Measurements from ENCODE around the gene AQP9.

The AQP9 gene

GRCh38 chr15:58118272-58118671 is 19.9 kb upstream of the AQP9 start:
- no peak overlapping the region for H3K4me3 ChIP-seq (replicated peaks; ENCODE audit: low read depth, low read length)
- DNase-seq (ENCODE audit: extremely low read depth, low read depth): no peak
- TF ChIP-seq, protein P1, sequence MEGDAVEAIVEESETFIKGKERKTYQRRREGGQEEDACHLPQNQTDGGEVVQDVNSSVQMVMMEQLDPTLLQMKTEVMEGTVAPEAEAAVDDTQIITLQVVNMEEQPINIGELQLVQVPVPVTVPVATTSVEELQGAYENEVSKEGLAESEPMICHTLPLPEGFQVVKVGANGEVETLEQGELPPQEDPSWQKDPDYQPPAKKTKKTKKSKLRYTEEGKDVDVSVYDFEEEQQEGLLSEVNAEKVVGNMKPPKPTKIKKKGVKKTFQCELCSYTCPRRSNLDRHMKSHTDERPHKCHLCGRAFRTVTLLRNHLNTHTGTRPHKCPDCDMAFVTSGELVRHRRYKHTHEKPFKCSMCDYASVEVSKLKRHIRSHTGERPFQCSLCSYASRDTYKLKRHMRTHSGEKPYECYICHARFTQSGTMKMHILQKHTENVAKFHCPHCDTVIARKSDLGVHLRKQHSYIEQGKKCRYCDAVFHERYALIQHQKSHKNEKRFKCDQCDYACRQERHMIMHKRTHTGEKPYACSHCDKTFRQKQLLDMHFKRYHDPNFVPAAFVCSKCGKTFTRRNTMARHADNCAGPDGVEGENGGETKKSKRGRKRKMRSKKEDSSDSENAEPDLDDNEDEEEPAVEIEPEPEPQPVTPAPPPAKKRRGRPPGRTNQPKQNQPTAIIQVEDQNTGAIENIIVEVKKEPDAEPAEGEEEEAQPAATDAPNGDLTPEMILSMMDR (IDR thresholded peaks at IDR 0.05; ENCODE audit: low read depth, low read length, missing control alignments): no peak

DNA sequence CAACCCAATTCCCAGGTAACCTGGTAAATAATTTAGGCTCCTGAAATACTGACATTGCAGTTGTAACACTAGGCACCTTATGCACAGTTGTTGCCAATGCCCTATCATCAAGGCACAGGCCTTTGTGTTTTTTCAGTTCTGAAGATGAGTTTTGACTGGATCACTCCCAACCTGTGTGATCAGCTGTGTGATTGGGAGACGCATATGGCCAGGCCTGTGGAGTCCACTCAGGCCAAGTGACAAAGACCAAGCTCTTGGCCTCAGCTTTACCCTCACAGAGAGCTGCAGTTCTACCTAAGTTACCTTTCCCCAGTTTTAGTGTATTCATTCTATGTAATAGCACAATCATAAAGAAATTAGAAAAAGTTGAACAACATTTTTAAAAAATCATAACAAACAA is 19.2 kb upstream of the AQP9 start:
- TF ChIP-seq, protein P1 (IDR thresholded peaks at IDR 0.05; ENCODE audit: low read depth, low read length, missing control alignments): no peak
- H3K4me3 ChIP-seq (replicated peaks; ENCODE audit: low read depth, low read length): no peak overlapping the region
- no peak for DNase-seq (ENCODE audit: extremely low read depth, low read depth)

DNA sequence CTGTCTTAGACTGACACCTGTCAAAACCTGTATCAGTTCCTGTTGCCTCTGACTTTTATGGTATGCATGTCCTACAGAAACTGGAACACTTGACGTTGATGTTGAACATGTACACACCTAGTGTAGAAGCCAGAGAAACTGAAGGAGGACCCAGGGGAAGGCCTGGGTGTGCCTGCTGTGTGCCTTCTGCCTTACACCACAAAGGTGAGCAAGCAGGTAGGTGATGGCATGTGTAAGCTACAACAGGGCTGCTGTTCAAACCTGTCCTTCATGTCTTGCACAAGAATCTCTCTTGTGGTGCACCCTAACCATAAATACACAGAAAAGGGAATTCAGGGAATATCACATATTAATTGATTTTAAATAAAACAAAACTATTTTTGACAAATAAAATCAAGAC is 13.6 kb upstream of the AQP9 start:
- TF ChIP-seq, protein P1 (IDR thresholded peaks at IDR 0.05; ENCODE audit: low read depth, low read length, missing control alignments): no peak
- H3K4me3 ChIP-seq (replicated peaks; ENCODE audit: low read depth, low read length): no peak overlapping the region
- no peak for DNase-seq (ENCODE audit: extremely low read depth, low read depth)

GRCh38 chr15:58125333-58125732 is 12.8 kb upstream of the AQP9 start:
- TF ChIP-seq, protein P1 (IDR thresholded peaks at IDR 0.05; ENCODE audit: low read depth, low read length, missing control alignments): no peak
- H3K4me3 ChIP-seq (replicated peaks; ENCODE audit: low read depth, low read length): no peak overlapping the region
- DNase-seq (ENCODE audit: extremely low read depth, low read depth): no peak

- no peak for DNase-seq (ENCODE audit: extremely low read depth, low read depth)
- no peak overlapping the region for H3K4me3 ChIP-seq (replicated peaks; ENCODE audit: low read depth, low read length)
- TF ChIP-seq, protein P1 (IDR thresholded peaks at IDR 0.05; ENCODE audit: low read depth, low read length, missing control alignments): no peak
These were observed 3.3 kb upstream of the AQP9 start for GRCh38 chr15:58134886-58135285.

- TF ChIP-seq, protein P1 (IDR thresholded peaks at IDR 0.05; ENCODE audit: low read depth, low read length, missing control alignments): no peak
- no peak for DNase-seq (ENCODE audit: extremely low read depth, low read depth)
- H3K4me3 ChIP-seq (replicated peaks; ENCODE audit: low read depth, low read length): no peak overlapping the region
These were observed 2.5 kb upstream of the AQP9 start for GRCh38 chr15:58135511-58136174.

DNA sequence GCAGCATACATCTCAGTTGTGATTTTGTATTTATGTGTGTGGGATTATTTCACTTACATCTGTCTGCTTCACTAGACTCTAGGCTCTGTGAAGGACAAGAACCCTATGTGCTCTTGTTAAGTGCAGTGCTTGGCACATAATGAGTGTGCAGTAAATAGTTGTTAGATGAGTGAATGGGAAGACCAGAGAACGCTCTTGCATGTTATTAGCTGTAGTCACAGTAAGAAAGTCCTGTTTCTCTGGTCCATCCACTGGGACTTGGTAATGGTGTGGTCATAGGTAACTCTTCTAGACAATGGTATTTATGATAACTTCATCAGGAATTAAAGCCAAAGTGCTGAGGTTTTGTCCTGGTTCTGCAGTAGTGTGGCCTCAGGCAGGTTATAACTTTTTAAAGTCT is 1.4 kb upstream of the AQP9 start:
- TF ChIP-seq, protein P1 (IDR thresholded peaks at IDR 0.05; ENCODE audit: low read depth, low read length, missing control alignments): no peak
- no peak for DNase-seq (ENCODE audit: extremely low read depth, low read depth)
- H3K4me3 ChIP-seq (replicated peaks; ENCODE audit: low read depth, low read length): no peak overlapping the region

Measured in HFF-Myc (cell line).